ENCODE results near the gene RNF126. TPM values are rescaled to one million over a fixed set of nuclear protein-coding genes. Genes with fewer than 3 reads are reported as not detected.

The RNF126 gene
- total and polyA plus RNA-seq, 2 of the 4 experiments (the other 2 are of a cell fraction) = 7.0 to 27.4 TPM

- Histone ChIP-seq H2BK5ac (ENCODE audit: low read depth, low read length, poor library complexity, severe bottlenecking) (no peak overlapping the region), H4K20me1 (ENCODE audit: insufficient read depth, low read length) (peaks cover 27% of the 10 kb centered on the region), H3K4me1 (ENCODE audit: control insufficient read depth, insufficient read depth, low read length) (no peaks in the 10 kb centered on the region), H3K27ac (ENCODE audit: insufficient read depth, low read length) (no peak overlapping the region), H3K36me3 (ENCODE audit: control insufficient read depth, insufficient read depth, low read length) (peaks cover 58% of the 10 kb centered on the region), H2BK20ac (ENCODE audit: low read depth, low read length) (no peak overlapping the region), H2BK15ac (ENCODE audit: low read depth, low read length) (no peak overlapping the region), H2AK9ac (replicated peaks; ENCODE audit: low read depth, low read length, poor library complexity) (no peak overlapping the region), H2AFZ (replicated peaks; ENCODE audit: low read length, poor library complexity) (no peak overlapping the region), H3K14ac (replicated peaks; ENCODE audit: low read depth, low read length) (no peak overlapping the region), H3K56ac (ENCODE audit: extremely low read depth, insufficient read depth, low read length) (no peak overlapping the region), H3K23ac (ENCODE audit: low read depth, low read length) (no peak overlapping the region), H3K4me2 (ENCODE audit: low read depth, low read length) (no peak overlapping the region), H3K79me1 (ENCODE audit: low read depth in 1 of 2, low read length in 2 of 2) (peaks cover 0 to 16% of the 10 kb centered on the region in 2 experiments; a peak in 3 of 4 replicates), H2AK5ac (ENCODE audit: low read depth, low read length) (no peak overlapping the region), H3K9me3 (ENCODE audit: control insufficient read depth, insufficient read depth, low read length) (no peaks in the 10 kb centered on the region), H3K18ac (ENCODE audit: low read depth, low read length) (no peak overlapping the region), H3K9me1 (ENCODE audit: insufficient read depth, low read length) (no peaks in the 10 kb centered on the region), H3K27me3 (ENCODE audit: control insufficient read depth, insufficient read depth, low read length) (no peaks in the 10 kb centered on the region), H3K4me3 (ENCODE audit: insufficient read depth, low read depth, low read length) (no peak overlapping the region), H2BK120ac (ENCODE audit: low read depth, low read length) (no peak overlapping the region), H4K91ac (ENCODE audit: insufficient read depth, low read depth, low read length) (no peak overlapping the region), H3K9ac (ENCODE audit: low read depth, low read length) (no peak overlapping the region), H4K8ac (ENCODE audit: low read depth in 2 of 2, low read length in 2 of 2) (no peak overlapping the region), H4K5ac (ENCODE audit: low read depth, low read length) (no peak overlapping the region), H3K4ac (ENCODE audit: low read depth, low read length) (no peak overlapping the region)
- intact Hi-C loops (cut with micrococcal nuclease) = no loop called here
- ChIA-PET POLR2A (ENCODE audit: unreplicated experiment) (no interaction called here), CTCF (no interaction called here)
- WGBS, 2 experiments (ENCODE audit: extremely low coverage in 2 of 2, insufficient read length in 1 of 2) = 92% methylated on average over 9 of the region's 53 CpGs; no CpG with 5 or more reads in 1 of the 2 experiments
- TF ChIP-seq FOS (IDR thresholded peaks at IDR 0.05; ENCODE audit: low read depth, low read length) (no peak), CTCF (conservative IDR thresholded peaks at IDR 0.05; ENCODE audit: low read depth, low read length) (no peak), BHLHE40 (IDR thresholded peaks at IDR 0.05; ENCODE audit: low read depth, low read length) (no peak), NFE2L2 (IDR thresholded peaks at IDR 0.05; ENCODE audit: low read depth, low read length) (no peak), ELK1 (IDR thresholded peaks at IDR 0.05; ENCODE audit: borderline replicate concordance, low read depth, low read length) (no peak), USF2 (IDR thresholded peaks at IDR 0.05; ENCODE audit: low read depth, low read length) (no peak), POLR2A (IDR thresholded peaks at IDR 0.05; ENCODE audit: low read depth, low read length) (no peak), SMC3 (IDR thresholded peaks at IDR 0.05; ENCODE audit: low read depth, low read length) (no peak), MAFK (IDR thresholded peaks at IDR 0.05; ENCODE audit: low read depth, low read length) (no peak), MXI1 (IDR thresholded peaks at IDR 0.05; ENCODE audit: borderline replicate concordance, low read depth, low read length) (no peak), MAZ (IDR thresholded peaks at IDR 0.05; ENCODE audit: borderline replicate concordance, low read depth, low read length) (no peak), RAD21 (IDR thresholded peaks at IDR 0.05; ENCODE audit: low read length) (no peak)
- in situ Hi-C loops (cut with MboI; ENCODE audit: low sequenced_read_pairs) = no loop called here
- ATAC-seq (ENCODE audit: low read depth) (no peak), DNase-seq (no peak)
- dilution Hi-C loops (cut with HindIII; ENCODE audit: low sequenced_read_pairs, unreplicated experiment) = no loop called here
- BruUV-seq (replicated peaks) = no TSS peak
Measured at GRCh38 chr19:648904-649801, 13.9 kb downstream of the RNF126 start.
